A673 (cell line): ENCODE results near the gene AOPEP.

Source experiments
- EZH2 ChIP-seq: fragments of 200-600 bp; sonication (generic); IDR thresholded peaks from 2 replicates; pipeline ENCODE4 v1.6.1; 2017; ENCODE audit warnings: borderline replicate concordance, low read depth, mild to moderate bottlenecking, mixed read lengths, antibody characterized with exemption, low read length; ENCODE audit not compliant: poor library complexity, severe bottlenecking
- TF ChIP-seq, protein P1 (sequence below): fragments of 300-800, 200-600 bp; sonication (generic); conservative IDR thresholded peaks from 2 replicates; pipeline ENCODE4 v1.5.1; 2017; ENCODE audit warnings: low read depth, mild to moderate bottlenecking, antibody characterized with exemption, low read length, moderate library complexity, mixed read lengths

DNA sequence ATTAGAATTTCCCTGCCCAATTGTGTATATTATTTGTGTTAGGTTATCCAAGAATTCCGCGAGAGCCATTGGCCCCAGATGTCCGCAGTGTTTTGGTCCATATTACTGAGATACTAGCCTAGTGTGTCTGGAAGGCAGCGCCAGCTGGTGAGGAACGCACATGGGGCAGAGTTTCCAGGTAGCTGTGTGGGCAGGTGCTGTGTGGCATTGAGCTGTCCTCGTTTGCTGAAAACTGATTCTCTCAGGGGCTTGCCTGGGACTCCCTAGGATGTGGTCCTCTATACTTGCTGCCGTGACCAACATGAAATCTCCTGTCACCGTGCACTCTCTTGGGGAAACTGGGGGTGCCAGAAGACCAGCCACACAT lies 302.3 kb downstream of the AOPEP start:
- TF ChIP-seq, protein P1, sequence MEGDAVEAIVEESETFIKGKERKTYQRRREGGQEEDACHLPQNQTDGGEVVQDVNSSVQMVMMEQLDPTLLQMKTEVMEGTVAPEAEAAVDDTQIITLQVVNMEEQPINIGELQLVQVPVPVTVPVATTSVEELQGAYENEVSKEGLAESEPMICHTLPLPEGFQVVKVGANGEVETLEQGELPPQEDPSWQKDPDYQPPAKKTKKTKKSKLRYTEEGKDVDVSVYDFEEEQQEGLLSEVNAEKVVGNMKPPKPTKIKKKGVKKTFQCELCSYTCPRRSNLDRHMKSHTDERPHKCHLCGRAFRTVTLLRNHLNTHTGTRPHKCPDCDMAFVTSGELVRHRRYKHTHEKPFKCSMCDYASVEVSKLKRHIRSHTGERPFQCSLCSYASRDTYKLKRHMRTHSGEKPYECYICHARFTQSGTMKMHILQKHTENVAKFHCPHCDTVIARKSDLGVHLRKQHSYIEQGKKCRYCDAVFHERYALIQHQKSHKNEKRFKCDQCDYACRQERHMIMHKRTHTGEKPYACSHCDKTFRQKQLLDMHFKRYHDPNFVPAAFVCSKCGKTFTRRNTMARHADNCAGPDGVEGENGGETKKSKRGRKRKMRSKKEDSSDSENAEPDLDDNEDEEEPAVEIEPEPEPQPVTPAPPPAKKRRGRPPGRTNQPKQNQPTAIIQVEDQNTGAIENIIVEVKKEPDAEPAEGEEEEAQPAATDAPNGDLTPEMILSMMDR, result no peak
- TF ChIP-seq EZH2, result no peak
